ENCODE data around the gene ADGRD1. TPM values are rescaled to one million over a fixed set of nuclear protein-coding genes. Genes with fewer than 3 reads are reported as not detected.
"Not testable (repeated sequence)": the region's sequence is repeated elsewhere in the genome, so short reads cannot be mapped to it uniquely, and the experiment has no call there.

The ADGRD1 gene
- 4.0 and 6.6 TPM in 2 replicates for total RNA-seq
- long read RNA-seq, partial matches to known transcripts, result 2 of 3 reads
- long read RNA-seq, other reads (novel, unspliced or antisense), result 1 of 3 reads

DNA sequence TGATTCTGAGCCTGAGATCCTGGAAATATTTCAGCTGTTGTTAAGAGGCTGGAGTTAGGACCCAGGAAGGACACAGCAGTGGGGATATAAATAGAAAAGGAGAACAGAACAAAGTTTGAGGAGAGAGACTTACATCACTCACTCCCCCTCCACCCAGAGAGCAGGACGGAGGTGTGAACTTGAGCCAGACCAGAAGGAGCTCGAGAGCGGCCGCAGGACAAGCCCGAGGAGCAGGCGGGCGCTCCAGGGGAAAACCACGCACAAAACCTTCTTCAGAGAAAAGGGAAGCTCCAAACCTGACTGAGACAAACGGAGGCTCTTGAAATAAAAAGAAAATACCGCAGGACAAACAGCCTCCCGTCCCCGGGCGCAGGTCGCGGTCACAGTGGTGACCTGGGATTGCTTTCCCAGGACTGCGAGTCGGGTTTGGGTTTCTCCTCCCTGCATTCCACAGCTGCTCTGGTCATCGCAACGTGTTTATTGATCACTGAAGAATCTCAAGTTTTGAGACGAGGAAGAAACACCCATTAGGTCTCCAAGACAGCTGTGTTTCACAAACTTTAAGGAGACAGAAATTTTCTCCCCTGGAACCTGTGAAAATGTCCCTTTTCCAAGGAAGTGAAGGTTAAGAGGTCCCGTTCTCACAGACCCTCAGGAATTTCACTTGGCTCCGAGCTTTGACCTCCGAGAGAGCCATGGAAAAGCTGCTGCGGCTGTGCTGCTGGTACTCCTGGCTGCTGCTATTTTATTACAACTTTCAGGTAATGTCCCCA lies at the start of gene ADGRD1:
Gene ADGRD1 (plus strand): TSS at position 137 of the 773 bp plus-strand sequence. CDS start 559 bp downstream, at position 696.
- H3K27me3 Mint-ChIP-seq, result peaks cover 16% of the 10 kb centered on the region
- no peak for DNase-seq (ENCODE audit: low spot score, unreplicated experiment)
- TF ChIP-seq, protein P1, sequence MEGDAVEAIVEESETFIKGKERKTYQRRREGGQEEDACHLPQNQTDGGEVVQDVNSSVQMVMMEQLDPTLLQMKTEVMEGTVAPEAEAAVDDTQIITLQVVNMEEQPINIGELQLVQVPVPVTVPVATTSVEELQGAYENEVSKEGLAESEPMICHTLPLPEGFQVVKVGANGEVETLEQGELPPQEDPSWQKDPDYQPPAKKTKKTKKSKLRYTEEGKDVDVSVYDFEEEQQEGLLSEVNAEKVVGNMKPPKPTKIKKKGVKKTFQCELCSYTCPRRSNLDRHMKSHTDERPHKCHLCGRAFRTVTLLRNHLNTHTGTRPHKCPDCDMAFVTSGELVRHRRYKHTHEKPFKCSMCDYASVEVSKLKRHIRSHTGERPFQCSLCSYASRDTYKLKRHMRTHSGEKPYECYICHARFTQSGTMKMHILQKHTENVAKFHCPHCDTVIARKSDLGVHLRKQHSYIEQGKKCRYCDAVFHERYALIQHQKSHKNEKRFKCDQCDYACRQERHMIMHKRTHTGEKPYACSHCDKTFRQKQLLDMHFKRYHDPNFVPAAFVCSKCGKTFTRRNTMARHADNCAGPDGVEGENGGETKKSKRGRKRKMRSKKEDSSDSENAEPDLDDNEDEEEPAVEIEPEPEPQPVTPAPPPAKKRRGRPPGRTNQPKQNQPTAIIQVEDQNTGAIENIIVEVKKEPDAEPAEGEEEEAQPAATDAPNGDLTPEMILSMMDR (IDR thresholded peaks at IDR 0.05; ENCODE audit: unreplicated experiment), result no peak
- no peaks in the 10 kb centered on the region for H3K9me3 Mint-ChIP-seq (ENCODE audit: low read depth)
- no peaks in the 10 kb centered on the region for H3K36me3 Mint-ChIP-seq (ENCODE audit: insufficient read depth)
- peak within 1 kb of the TSS; percentile 38 for H3K4me3 Mint-ChIP-seq (ENCODE audit: low read depth)
- peak within 1 kb of the TSS; percentile 85 for H3K27ac Mint-ChIP-seq
- H3K4me1 Mint-ChIP-seq (ENCODE audit: low read depth), result peaks cover 27% of the 10 kb centered on the region

GRCh38 chr12:130904064-130904463 lies 49.6 kb upstream of the ADGRD1 start:
- Mint-ChIP-seq H3K27ac (no peak overlapping the region), H3K9me3 (ENCODE audit: low read depth) (no peaks in the 10 kb centered on the region), H3K36me3 (ENCODE audit: insufficient read depth) (no peaks in the 10 kb centered on the region), H3K4me1 (ENCODE audit: low read depth) (peaks cover 2% of the 10 kb centered on the region), H3K27me3 (peaks cover 27% of the 10 kb centered on the region), H3K4me3 (ENCODE audit: low read depth) (no peak overlapping the region)
- no peak for DNase-seq (ENCODE audit: low spot score, unreplicated experiment)
- TF ChIP-seq, protein P1 (IDR thresholded peaks at IDR 0.05; ENCODE audit: unreplicated experiment), result no peak

DNA sequence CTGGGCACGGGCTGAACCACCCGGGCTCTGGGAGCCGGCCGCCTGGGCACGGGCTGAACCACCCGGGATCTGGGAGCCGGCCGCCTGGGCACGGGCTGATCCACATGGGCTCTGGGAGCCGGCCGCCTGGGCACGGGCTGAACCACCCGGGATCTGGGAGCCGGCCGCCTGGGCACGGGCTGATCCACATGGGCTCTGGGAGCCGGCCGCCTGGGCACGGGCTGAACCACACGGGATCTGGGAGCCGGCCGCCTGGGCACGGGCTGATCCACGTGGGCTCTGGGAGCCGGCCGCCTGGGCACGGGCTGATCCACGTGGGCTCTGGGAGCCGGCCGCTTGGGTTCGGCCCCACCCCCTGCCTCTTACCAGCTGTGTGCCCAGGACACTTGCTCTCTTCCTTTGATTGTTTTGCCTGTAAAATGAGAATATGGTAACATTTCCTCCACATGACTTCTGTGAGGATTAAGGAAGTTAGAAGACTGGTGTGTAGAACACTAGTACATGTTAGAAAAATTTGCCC lies 48.7 kb upstream of the ADGRD1 start:
- not testable (repeated sequence) for H3K4me1 Mint-ChIP-seq (ENCODE audit: low read depth); H3K4me3 Mint-ChIP-seq (ENCODE audit: low read depth); H3K27ac Mint-ChIP-seq; H3K9me3 Mint-ChIP-seq (ENCODE audit: low read depth); H3K36me3 Mint-ChIP-seq (ENCODE audit: insufficient read depth); DNase-seq (ENCODE audit: low spot score, unreplicated experiment)
- H3K27me3 Mint-ChIP-seq, result peaks cover 26% of the 10 kb centered on the region

DNA sequence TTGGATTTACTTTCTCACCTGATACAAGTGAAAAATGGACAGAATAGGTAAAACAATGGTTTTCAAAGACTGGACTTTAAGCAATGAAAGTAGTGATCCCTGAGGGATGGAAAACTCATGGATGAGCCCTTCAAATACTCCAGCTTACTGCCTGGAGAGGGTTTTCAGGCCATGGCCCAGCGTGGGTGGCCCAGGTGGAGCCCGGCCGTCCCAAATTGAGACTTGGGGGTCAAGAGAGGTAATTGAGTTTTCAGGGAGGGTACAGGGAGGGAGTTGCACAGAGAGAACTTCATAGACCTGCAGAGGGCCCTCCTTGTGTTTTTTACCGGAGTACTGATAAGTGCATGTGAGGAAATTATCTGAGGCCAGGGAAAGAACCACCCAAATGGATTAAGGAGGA lies 44.6 kb upstream of the ADGRD1 start:
- Mint-ChIP-seq H3K4me3 (ENCODE audit: low read depth) (no peak overlapping the region), H3K27ac (no peak overlapping the region), H3K4me1 (ENCODE audit: low read depth) (no peaks in the 10 kb centered on the region), H3K36me3 (ENCODE audit: insufficient read depth) (no peaks in the 10 kb centered on the region), H3K9me3 (ENCODE audit: low read depth) (peaks cover 17% of the 10 kb centered on the region), H3K27me3 (peaks cover 11% of the 10 kb centered on the region)
- TF ChIP-seq, protein P1 (IDR thresholded peaks at IDR 0.05; ENCODE audit: unreplicated experiment), result no peak
- no peak for DNase-seq (ENCODE audit: low spot score, unreplicated experiment)

DNA sequence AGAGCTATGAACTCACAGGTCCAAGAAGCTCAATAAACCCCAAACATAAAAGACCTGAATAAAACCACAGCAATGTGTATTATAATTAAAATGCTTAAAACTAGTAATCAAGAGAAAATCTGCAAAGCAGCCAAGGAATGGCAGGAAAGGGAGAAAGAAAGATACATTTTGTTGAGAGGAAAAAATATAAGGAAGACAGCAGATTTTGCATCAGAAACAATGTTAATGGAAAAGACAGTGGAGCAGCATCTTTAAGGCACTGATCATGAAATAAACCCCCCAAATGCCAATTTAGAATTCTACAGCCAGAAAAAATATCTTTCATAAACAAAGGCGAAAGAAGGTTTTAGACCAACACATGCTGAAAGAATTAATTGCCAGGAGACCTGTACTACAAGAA lies 42.5 kb upstream of the ADGRD1 start:
- peaks cover 9% of the 10 kb centered on the region for H3K27me3 Mint-ChIP-seq

More for the DNA sequence above, 42.5 kb upstream of the ADGRD1 start:
- Mint-ChIP-seq H3K36me3 (ENCODE audit: insufficient read depth) (no peaks in the 10 kb centered on the region), H3K4me1 (ENCODE audit: low read depth) (peaks cover under 1% of the 10 kb centered on the region), H3K4me3 (ENCODE audit: low read depth) (no peak overlapping the region), H3K9me3 (ENCODE audit: low read depth) (peaks cover 17% of the 10 kb centered on the region), H3K27ac (no peak overlapping the region)
- TF ChIP-seq, protein P1 (IDR thresholded peaks at IDR 0.05; ENCODE audit: unreplicated experiment), result no peak
- DNase-seq (ENCODE audit: low spot score, unreplicated experiment), result no peak
